Smooth muscle cell (in vitro differentiated cells): ENCODE data around the gene CD300H. TPM values are rescaled to one million over a fixed set of nuclear protein-coding genes. Genes with fewer than 3 reads are reported as not detected.
"Not testable (repeated sequence)": the region's sequence is repeated elsewhere in the genome, so short reads cannot be mapped to it uniquely, and the experiment has no call there.

Experiments
- DNase-seq: peaks from one replicate; lab custom pipeline; 2025; ENCODE audit not compliant: unreplicated experiment; lab: John Stamatoyannopoulos, UW
- H2AFZ ChIP-seq: fragments of 200-600 bp; sonication (generic); 2 replicates; pipeline ENCODE4 v1.6.0; 2016; ENCODE audit warnings: antibody characterized with exemption, low read depth, mild to moderate bottlenecking
- H3F3A ChIP-seq: fragments of 200-600 bp; sonication (generic); 2 replicates; pipeline ENCODE4 v1.6.0; 2017; ENCODE audit warnings: antibody characterized with exemption, low read depth
- H3K27ac ChIP-seq: fragments of 200-600 bp; sonication (generic); 2 replicates; pipeline ENCODE4 v1.5.1; 2016; ENCODE audit warnings: low read depth, mild to moderate bottlenecking
- H3K27me3 ChIP-seq: fragments of 200-600 bp; sonication (generic); 2 replicates; pipeline ENCODE4 v1.6.1; 2016; ENCODE audit warnings: low read depth, mild to moderate bottlenecking
- H3K36me3 ChIP-seq: fragments of 200-600 bp; sonication (generic); 2 replicates; pipeline ENCODE4 v1.5.1; 2016; ENCODE audit warnings: low read depth
- H3K4me1 ChIP-seq: fragments of 200-600 bp; sonication (generic); 2 replicates; pipeline ENCODE4 v1.5.1; 2016; ENCODE audit warnings: low read depth
- H3K4me2 ChIP-seq: fragments of 200-600 bp; sonication (generic); 2 replicates; pipeline ENCODE4 v1.6.0; 2016; ENCODE audit warnings: mild to moderate bottlenecking
- H3K4me3 ChIP-seq: fragments of 200-600 bp; sonication (generic); 2 replicates; pipeline ENCODE4 v1.5.1; 2016; ENCODE audit warnings: mild to moderate bottlenecking
- H3K79me2 ChIP-seq: fragments of 200-600 bp; sonication (generic); 2 replicates; pipeline ENCODE4 v1.6.0; 2016; ENCODE audit warnings: low read depth, mild to moderate bottlenecking
- H3K9ac ChIP-seq: fragments of 200-600 bp; sonication (generic); 2 replicates; pipeline ENCODE4 v1.6.0; 2016; ENCODE audit warnings: low read depth
- H3K9me3 ChIP-seq: fragments of 200-600 bp; sonication (generic); replicated peaks from 2 replicates; pipeline ENCODE4 v1.5.1; 2016; ENCODE audit warnings: low read depth
- H4K20me1 ChIP-seq: fragments of 200-600 bp; sonication (generic); 2 replicates; pipeline ENCODE4 v1.6.0; 2016; ENCODE audit warnings: low read depth
- WGBS: methylation state at CpG from one replicate; pipeline ENCODE4 v1.1.7; 2016; ENCODE audit warnings: low lambda C conversion rate; 5-methylcytosine and 5-hydroxymethylcytosine counted together
- polyA plus RNA-seq: library from polyadenylated mRNA; unstranded; fragments of >200 nt; fragmentation: Nextera tagmentation; extraction: Ambion mirVana; gene quantifications from 2 replicates; pipeline ENCODE4 v1.2.1, GENCODE V29; 2016
- total RNA-seq: library from RNA; depleted of rRNA; stranded (reverse); fragments of >200 nt; gene quantifications from 2 replicates; pipeline ENCODE4 v1.2.3, GENCODE V29; 2014
- TF ChIP-seq, protein P1 (sequence below): fragments of 200-600 bp; sonication (generic); IDR thresholded peaks from 2 replicates; pipeline ENCODE4 v1.5.1; 2017; ENCODE audit warnings: borderline replicate concordance, mild to moderate bottlenecking, antibody characterized with exemption; ENCODE audit not compliant: insufficient read depth, poor library complexity, severe bottlenecking

CD300H gene
- total and polyA plus RNA-seq, 2 experiments from 2014 or later: 0.65 TPM; not detected in 1

- H3K27ac ChIP-seq: no peak overlapping the region
- peaks cover 3% of the 10 kb centered on the region for H3K27me3 ChIP-seq
- 76% methylated on average over 5 of the region's 5 CpGs for WGBS
- no peaks in the 10 kb centered on the region for H3K36me3 ChIP-seq
- TF ChIP-seq, protein P1, sequence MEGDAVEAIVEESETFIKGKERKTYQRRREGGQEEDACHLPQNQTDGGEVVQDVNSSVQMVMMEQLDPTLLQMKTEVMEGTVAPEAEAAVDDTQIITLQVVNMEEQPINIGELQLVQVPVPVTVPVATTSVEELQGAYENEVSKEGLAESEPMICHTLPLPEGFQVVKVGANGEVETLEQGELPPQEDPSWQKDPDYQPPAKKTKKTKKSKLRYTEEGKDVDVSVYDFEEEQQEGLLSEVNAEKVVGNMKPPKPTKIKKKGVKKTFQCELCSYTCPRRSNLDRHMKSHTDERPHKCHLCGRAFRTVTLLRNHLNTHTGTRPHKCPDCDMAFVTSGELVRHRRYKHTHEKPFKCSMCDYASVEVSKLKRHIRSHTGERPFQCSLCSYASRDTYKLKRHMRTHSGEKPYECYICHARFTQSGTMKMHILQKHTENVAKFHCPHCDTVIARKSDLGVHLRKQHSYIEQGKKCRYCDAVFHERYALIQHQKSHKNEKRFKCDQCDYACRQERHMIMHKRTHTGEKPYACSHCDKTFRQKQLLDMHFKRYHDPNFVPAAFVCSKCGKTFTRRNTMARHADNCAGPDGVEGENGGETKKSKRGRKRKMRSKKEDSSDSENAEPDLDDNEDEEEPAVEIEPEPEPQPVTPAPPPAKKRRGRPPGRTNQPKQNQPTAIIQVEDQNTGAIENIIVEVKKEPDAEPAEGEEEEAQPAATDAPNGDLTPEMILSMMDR: no peak
- H3K4me2 ChIP-seq: no peak overlapping the region
- no peaks in the 10 kb centered on the region for H3K9me3 ChIP-seq
- no peak overlapping the region for H3K9ac ChIP-seq
- no peaks in the 10 kb centered on the region for H4K20me1 ChIP-seq
- H3F3A ChIP-seq: peaks cover 5% of the 10 kb centered on the region
- peaks cover 3% of the 10 kb centered on the region for H3K4me1 ChIP-seq
- H2AFZ ChIP-seq: no peak overlapping the region
- no peak for DNase-seq
- no peaks in the 10 kb centered on the region for H3K79me2 ChIP-seq
- no peak overlapping the region for H3K4me3 ChIP-seq
These were observed 2.2 kb downstream of the CD300H start for GRCh38 chr17:74565126-74565525.

DNA sequence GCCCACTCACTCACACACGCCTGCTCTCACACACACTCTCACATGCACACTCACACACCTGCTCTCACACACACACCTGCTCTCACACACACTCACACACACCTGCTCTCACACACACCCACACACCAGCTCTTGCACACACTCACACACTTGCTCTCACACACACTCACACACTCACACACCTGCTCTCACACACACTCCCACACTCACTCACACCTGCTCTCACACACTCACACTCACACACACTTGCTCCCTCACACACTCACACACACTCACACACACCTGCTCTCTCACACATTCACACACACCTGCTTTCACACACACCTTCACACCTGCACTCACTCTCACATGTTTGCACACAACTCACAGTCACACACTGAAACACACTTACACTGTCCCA is 4.0 kb downstream of the CD300H start:
- no peaks in the 10 kb centered on the region for H3K79me2 ChIP-seq
- H3K4me2 ChIP-seq: no peak overlapping the region
- no peak overlapping the region for H3K27ac ChIP-seq
- H3K9me3 ChIP-seq: no peaks in the 10 kb centered on the region
- H3K9ac ChIP-seq: no peak overlapping the region
- H3F3A ChIP-seq: no peaks in the 10 kb centered on the region
- 100% methylated on average over 1 of the region's 1 CpG for WGBS
- H3K36me3 ChIP-seq: no peaks in the 10 kb centered on the region
- H3K4me1 ChIP-seq: no peaks in the 10 kb centered on the region
- H3K4me3 ChIP-seq: no peak overlapping the region
- no peak overlapping the region for H2AFZ ChIP-seq
- no peaks in the 10 kb centered on the region for H4K20me1 ChIP-seq
- H3K27me3 ChIP-seq: peaks cover 3% of the 10 kb centered on the region
- no peak for DNase-seq
- TF ChIP-seq, protein P1: no peak

DNA sequence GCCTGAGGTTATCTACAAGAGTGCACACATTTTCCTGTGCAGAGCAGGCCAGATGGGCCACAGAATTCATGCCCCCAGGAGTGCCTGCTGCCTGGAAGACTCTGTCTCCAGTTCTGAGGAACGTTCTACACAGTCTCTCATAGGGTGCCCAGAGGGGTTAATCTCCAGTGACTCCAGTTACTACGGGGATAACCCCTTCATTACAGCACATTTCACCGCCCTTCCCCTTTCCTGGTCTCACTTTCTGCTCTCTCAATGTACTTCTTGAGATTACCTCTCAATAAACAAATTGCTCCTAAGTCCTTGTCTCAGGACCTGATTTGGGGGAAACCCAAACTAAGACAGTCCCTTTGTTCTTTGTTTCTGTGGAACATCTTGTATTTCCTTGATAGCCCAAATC is 5.7 kb downstream of the CD300H start:
- no peaks in the 10 kb centered on the region for H3F3A ChIP-seq
- no peaks in the 10 kb centered on the region for H3K4me1 ChIP-seq
- TF ChIP-seq, protein P1: no peak
- no peak overlapping the region for H2AFZ ChIP-seq
- H4K20me1 ChIP-seq: no peaks in the 10 kb centered on the region
- no peak overlapping the region for H3K9ac ChIP-seq
- WGBS: 92% methylated on average over 3 of the region's 3 CpGs
- no peak overlapping the region for H3K4me2 ChIP-seq
- no peaks in the 10 kb centered on the region for H3K79me2 ChIP-seq
- H3K9me3 ChIP-seq: no peaks in the 10 kb centered on the region
- no peaks in the 10 kb centered on the region for H3K36me3 ChIP-seq
- H3K4me3 ChIP-seq: no peak overlapping the region
- no peak for DNase-seq
- no peak overlapping the region for H3K27ac ChIP-seq
- peaks cover 3% of the 10 kb centered on the region for H3K27me3 ChIP-seq

- Histone ChIP-seq H3K4me2 (no peak overlapping the region), H4K20me1 (no peaks in the 10 kb centered on the region), H3K4me1 (no peaks in the 10 kb centered on the region), H3F3A (no peaks in the 10 kb centered on the region), H3K4me3 (no peak overlapping the region), H3K27me3 (peaks cover 4% of the 10 kb centered on the region), H3K79me2 (no peaks in the 10 kb centered on the region), H3K9me3 (no peaks in the 10 kb centered on the region), H3K27ac (no peak overlapping the region), H2AFZ (no peak overlapping the region), H3K36me3 (no peaks in the 10 kb centered on the region), H3K9ac (no peak overlapping the region)
- TF ChIP-seq, protein P1: no peak
- DNase-seq: no peak
- 83% methylated on average over 6 of the region's 6 CpGs for WGBS
These were observed 8.3 kb downstream of the CD300H start for GRCh38 chr17:74558882-74559519.

GRCh38 chr17:74558402-74558801 is 8.9 kb downstream of the CD300H start:
- H3K4me1 ChIP-seq, H3F3A ChIP-seq, H3K27ac ChIP-seq, H3K9me3 ChIP-seq, H3K27me3 ChIP-seq, H3K4me2 ChIP-seq, H4K20me1 ChIP-seq, DNase-seq, H3K4me3 ChIP-seq, H3K9ac ChIP-seq, H2AFZ ChIP-seq, H3K79me2 ChIP-seq, H3K36me3 ChIP-seq: not testable (repeated sequence)
- 79% methylated on average over 4 of the region's 4 CpGs for WGBS
